ENCODE data around the gene SNPH.
A peak's percentile ranks its signal among the peaks of the same experiment; 100 is the strongest.

The SNPH gene

DNA sequence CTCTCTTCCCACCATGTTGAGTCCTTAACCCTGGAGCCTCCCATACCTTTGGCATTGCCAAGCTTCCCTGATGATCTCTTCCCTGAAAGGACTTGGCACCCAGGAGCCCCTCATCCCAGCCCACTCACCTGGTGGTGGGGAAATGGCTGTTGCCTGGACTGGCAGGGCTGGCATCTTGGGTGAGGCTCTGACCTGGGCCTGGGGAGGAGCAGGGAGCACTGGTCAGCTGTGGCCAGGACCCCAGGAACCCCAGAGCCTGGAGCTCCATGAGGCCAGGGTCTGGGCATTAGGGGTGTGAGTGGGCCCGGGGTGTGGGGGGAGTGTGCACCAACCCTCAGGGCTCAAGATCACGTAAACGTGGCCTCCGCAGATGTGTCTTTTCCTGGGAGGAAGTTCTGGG, 53.4 kb downstream of the SNPH start:
- H3K36me3 ChIP-seq (ENCODE audit: control insufficient read depth, insufficient read depth, low read length), result no peaks in the 10 kb centered on the region
- no peak overlapping the region for H3K4me3 ChIP-seq (ENCODE audit: low read length)
- no peak overlapping the region for H3K9ac ChIP-seq (ENCODE audit: low read length)
- no peak overlapping the region for H3K27ac ChIP-seq (ENCODE audit: low read depth, low read length)
- no peaks in the 10 kb centered on the region for H3K27me3 ChIP-seq (ENCODE audit: control insufficient read depth, insufficient read depth, low read length)
- H3K4me1 ChIP-seq (ENCODE audit: control insufficient read depth, insufficient read depth, low read length), result peaks cover under 1% of the 10 kb centered on the region

DNA sequence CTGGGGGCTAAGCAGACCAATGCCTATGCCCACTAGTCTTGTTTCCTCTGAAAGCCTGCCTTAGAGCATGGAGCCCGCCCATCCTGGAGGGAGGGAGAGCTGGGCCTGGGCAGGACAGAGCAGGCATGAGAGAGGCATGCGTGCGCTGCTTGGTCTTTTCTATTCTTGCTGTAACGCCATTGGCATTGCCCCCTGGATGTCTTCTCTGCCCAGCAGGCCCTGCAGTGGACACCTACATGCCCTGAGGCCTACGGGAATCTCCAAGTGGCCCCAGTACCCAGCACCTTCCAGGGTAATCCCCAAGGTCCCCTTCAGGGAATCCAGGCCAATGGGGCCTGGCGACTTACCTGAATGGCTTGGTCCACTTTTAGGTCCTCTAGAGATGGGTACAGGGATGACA, 53.9 kb downstream of the SNPH start:
- Histone ChIP-seq H3K27ac (ENCODE audit: low read depth, low read length) (no peak overlapping the region), H3K4me1 (ENCODE audit: control insufficient read depth, insufficient read depth, low read length) (peaks cover 3% of the 10 kb centered on the region), H3K36me3 (ENCODE audit: control insufficient read depth, insufficient read depth, low read length) (no peaks in the 10 kb centered on the region), H3K4me3 (ENCODE audit: low read length) (no peak overlapping the region), H3K27me3 (ENCODE audit: control insufficient read depth, insufficient read depth, low read length) (no peaks in the 10 kb centered on the region), H3K9ac (ENCODE audit: low read length) (no peak overlapping the region)

DNA sequence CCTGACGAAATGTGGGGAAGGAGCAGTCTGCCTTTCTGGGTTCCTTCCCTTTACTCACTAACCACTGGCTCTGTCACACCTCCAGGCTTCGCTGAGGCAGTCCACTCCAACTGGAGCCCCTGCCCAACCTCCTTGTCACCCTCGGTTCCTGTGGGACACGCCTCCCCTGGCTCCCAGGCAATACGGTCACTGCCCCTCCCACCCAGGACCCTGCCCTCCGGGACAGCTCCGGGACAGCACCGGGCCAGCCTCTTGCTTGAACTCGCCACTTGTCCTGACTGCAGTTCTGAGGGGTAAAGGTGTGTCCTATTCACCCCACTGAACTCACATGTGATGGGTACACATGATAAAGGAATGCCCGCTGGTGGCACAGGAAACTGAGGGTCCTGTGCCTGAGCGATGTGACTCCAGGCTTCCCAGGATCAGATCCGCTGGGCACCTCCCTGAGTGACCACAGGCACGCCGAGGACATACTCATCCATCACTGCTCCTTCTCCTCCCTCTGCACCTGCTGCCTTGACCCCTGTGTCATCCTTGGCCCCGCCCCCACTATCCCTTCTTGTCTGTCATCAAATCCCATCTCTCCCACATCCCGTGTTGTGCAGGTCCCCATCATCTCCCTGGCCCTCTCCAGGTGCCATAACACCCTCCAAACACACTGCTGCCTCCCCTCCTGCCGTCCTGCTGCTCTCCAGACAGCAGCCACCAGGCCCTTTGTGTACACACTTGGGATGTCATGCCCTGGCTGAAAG, 55.0 kb downstream of the SNPH start:
- no peak overlapping the region for H3K9ac ChIP-seq (ENCODE audit: low read length)
- no peaks in the 10 kb centered on the region for H3K27me3 ChIP-seq (ENCODE audit: control insufficient read depth, insufficient read depth, low read length)
- peaks cover 6% of the 10 kb centered on the region for H3K4me1 ChIP-seq (ENCODE audit: control insufficient read depth, insufficient read depth, low read length)
- no peak overlapping the region for H3K4me3 ChIP-seq (ENCODE audit: low read length)
- H3K27ac ChIP-seq (ENCODE audit: low read depth, low read length), result no peak overlapping the region
- H3K36me3 ChIP-seq (ENCODE audit: control insufficient read depth, insufficient read depth, low read length), result no peaks in the 10 kb centered on the region

DNA sequence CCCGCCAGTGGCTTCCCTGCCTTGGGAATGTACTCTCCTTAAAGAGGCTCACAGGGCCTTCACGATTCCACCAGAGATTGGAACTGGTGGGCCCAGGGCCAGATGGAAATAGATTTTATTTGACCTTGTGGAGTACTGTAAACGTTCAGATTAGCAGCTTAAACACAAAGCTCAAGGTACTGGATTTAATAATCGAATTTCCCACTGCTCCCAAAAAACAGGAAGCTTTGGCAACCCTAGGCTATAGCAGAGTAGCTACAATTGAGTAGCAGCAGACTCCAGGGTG, 55.5 kb downstream of the SNPH start:
- Histone ChIP-seq H3K9ac (ENCODE audit: low read length) (no peak overlapping the region), H3K27me3 (ENCODE audit: control insufficient read depth, insufficient read depth, low read length) (no peaks in the 10 kb centered on the region), H3K36me3 (ENCODE audit: control insufficient read depth, insufficient read depth, low read length) (no peaks in the 10 kb centered on the region), H3K27ac (ENCODE audit: low read depth, low read length) (no peak overlapping the region), H3K4me1 (ENCODE audit: control insufficient read depth, insufficient read depth, low read length) (peaks cover 11% of the 10 kb centered on the region), H3K4me3 (ENCODE audit: low read length) (no peak overlapping the region)

DNA sequence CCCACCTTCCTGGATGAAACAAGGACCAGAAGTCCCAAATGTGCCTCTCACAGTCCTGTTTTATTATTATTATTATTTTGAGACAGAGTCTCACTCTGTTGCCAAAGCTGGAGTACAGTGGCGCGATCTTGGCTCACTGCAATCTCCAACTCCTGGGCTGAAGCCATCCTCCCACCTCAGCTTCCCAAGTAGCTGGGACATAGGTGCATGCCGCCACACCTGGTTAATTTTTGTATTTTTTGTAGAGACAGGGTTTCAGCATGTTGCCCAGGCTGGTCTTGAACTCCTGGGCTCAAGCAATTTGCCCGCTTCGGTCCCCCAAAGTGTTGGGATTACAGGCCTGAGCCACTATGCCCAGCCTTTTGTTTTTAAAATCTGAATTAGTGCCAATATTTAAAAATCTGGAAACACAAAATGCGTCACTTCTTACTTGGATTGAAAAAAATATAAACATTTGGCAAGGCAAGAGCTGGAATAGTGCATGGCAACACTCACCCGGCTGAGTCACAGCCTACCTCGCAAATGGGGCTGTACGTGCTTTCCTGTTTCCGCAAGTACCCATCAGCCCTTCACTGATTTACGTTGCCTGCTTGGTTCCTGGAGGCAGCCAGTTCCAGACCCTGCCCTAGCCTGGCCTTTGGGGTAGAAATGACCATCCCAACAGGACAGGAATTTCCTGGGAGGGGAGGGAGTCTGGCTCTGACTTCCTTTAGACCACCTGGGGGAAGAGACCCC, 56.6 kb downstream of the SNPH start:
- Histone ChIP-seq H3K27me3 (ENCODE audit: control insufficient read depth, insufficient read depth, low read length) (no peaks in the 10 kb centered on the region), H3K4me3 (ENCODE audit: low read length) (no peak overlapping the region), H3K36me3 (ENCODE audit: control insufficient read depth, insufficient read depth, low read length) (no peaks in the 10 kb centered on the region), H3K9ac (ENCODE audit: low read length) (no peak overlapping the region), H3K27ac (ENCODE audit: low read depth, low read length) (no peak overlapping the region), H3K4me1 (ENCODE audit: control insufficient read depth, insufficient read depth, low read length) (peaks cover 15% of the 10 kb centered on the region)

DNA sequence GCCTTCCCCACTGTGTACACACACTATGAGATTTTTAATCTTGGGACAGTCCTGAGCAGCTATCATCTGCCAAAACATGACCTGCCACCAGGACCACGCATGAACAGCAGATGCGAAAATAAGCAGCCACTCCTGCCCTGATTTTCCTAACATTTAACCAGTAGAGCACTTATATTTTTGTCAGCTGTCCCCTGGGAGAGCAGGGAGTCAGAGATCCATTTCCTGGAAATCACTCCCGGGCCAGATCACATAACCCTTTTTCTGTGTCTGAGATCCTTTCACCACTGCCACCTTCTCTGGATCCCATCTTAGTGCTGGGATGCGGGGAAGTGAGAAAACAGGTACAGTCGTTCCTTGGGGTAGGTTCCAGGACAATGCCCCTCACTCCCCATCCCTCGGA, 57.2 kb downstream of the SNPH start:
- Histone ChIP-seq H3K36me3 (ENCODE audit: control insufficient read depth, insufficient read depth, low read length) (no peaks in the 10 kb centered on the region), H3K4me1 (ENCODE audit: control insufficient read depth, insufficient read depth, low read length) (peaks cover 15% of the 10 kb centered on the region), H3K9ac (ENCODE audit: low read length) (no peak overlapping the region), H3K4me3 (ENCODE audit: low read length) (no peak overlapping the region), H3K27me3 (ENCODE audit: control insufficient read depth, insufficient read depth, low read length) (no peaks in the 10 kb centered on the region), H3K27ac (ENCODE audit: low read depth, low read length) (no peak overlapping the region)

DNA sequence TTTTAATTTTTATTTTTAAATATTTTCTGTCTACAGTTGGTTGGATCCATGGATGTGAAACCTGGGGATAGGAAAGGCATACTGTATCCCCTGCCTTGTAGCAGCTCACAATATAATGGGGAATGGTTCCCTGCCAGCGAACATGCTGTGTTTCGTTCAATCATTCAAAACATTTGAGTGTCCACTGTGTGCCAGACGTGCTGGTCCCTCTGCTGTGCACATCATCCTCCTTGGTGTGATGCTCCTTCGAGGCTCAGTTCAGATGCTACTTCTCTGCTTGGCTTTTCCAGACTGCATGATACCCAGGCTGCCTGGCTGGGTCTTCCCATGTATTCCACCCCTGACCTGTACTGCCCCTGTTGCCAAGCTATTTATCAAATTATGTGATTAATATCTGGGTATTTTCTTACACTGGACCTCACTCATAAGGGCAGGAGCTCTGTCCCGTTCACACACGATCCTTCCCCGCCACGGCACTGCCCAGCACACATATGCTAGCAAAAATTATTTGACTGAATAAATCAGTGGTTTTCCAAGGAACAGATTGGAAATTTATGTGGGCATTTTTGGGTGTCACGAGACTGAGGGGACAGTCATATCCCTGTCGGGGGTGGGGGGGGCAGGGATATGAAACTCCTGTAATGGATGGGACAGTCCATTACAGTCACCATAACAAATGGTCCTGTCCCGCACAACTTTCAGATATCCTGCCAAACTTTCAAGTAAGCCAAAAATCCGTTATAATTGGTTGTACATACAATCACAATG, 57.9 kb downstream of the SNPH start:
- H3K27ac ChIP-seq (ENCODE audit: low read depth, low read length), result no peak overlapping the region
- no peak overlapping the region for H3K4me3 ChIP-seq (ENCODE audit: low read length)
- peaks cover 15% of the 10 kb centered on the region for H3K4me1 ChIP-seq (ENCODE audit: control insufficient read depth, insufficient read depth, low read length)
- no peaks in the 10 kb centered on the region for H3K27me3 ChIP-seq (ENCODE audit: control insufficient read depth, insufficient read depth, low read length)
- no peaks in the 10 kb centered on the region for H3K36me3 ChIP-seq (ENCODE audit: control insufficient read depth, insufficient read depth, low read length)
- H3K9ac ChIP-seq (ENCODE audit: low read length), result no peak overlapping the region

DNA sequence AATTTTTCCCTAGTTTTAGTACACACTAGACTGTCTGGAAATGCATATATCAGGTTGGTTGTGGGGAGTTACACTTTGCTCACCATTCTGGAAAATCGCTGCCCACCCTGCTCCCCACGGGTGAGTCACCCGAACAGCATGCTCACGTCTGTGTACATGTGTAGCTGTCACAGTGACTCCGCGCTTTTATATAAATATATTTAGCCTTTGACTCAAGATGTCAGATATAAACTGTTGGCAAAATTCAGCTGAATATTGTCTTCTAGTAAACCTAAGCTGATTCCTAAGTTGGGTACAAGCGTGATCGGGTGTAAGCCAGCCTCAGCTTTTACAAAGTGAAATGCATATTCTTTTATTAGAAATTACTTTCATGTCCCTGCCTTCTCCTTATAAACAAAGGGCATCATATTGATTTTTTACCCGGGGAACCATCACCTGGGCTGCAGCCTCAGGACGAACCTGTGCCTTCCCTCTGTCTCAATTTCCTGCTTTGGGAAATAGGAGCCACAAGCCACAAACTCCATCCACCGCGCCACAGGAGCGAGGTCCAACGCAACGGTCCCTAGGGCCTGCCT, 58.6 kb downstream of the SNPH start:
- no peaks in the 10 kb centered on the region for H3K36me3 ChIP-seq (ENCODE audit: control insufficient read depth, insufficient read depth, low read length)
- no peak overlapping the region for H3K9ac ChIP-seq (ENCODE audit: low read length)
- H3K27ac ChIP-seq (ENCODE audit: low read depth, low read length), result peak overlapping the region; percentile 95
- peak overlapping the region; percentile 92 for H3K4me3 ChIP-seq (ENCODE audit: low read length)
- peaks cover 15% of the 10 kb centered on the region for H3K4me1 ChIP-seq (ENCODE audit: control insufficient read depth, insufficient read depth, low read length)
- no peaks in the 10 kb centered on the region for H3K27me3 ChIP-seq (ENCODE audit: control insufficient read depth, insufficient read depth, low read length)

DNA sequence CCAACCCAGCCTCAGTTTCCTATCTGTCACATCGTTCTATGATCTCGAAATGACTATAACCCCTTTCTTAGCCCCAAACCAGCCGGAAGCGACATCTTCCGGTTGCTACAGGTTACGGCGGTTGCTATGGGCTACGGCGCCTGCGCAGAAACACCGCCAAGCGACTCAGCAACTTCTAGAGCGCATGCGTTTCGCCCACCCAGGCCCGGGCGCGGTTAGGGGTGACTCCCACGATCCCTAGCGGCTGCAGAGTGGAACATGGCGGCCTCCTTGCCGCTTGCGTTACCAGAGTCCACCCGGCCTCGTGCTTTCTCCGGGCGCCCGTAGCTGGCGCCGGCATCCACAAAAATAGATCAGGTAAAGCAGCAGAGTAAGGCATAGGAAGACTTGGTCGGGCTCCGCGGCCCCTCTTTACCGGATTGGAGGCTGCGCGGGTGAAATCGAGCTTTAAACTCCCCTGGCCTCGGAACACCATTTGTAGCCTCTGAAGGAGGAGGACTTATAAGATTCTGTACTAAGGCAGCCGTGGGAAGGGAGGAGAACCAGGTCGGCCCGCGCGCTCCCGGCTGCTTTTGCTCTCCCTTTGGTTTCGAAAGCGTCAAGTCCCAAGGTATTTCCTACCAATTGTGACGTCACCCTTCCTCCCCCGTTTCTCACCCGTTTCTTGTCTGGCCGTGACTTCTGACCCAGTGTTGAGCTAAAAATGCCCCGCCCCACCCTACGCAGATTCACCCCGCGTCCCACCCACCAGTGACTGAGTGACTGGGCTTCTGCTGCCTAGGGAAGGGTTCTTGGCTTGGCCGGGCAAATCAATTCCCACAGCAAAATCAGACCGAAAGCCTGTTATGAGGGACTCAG, 59.3 kb downstream of the SNPH start:
- H3K4me1 ChIP-seq (ENCODE audit: control insufficient read depth, insufficient read depth, low read length), result peaks cover 15% of the 10 kb centered on the region
- H3K9ac ChIP-seq (ENCODE audit: low read length), result peak overlapping the region; percentile 97

DNA sequence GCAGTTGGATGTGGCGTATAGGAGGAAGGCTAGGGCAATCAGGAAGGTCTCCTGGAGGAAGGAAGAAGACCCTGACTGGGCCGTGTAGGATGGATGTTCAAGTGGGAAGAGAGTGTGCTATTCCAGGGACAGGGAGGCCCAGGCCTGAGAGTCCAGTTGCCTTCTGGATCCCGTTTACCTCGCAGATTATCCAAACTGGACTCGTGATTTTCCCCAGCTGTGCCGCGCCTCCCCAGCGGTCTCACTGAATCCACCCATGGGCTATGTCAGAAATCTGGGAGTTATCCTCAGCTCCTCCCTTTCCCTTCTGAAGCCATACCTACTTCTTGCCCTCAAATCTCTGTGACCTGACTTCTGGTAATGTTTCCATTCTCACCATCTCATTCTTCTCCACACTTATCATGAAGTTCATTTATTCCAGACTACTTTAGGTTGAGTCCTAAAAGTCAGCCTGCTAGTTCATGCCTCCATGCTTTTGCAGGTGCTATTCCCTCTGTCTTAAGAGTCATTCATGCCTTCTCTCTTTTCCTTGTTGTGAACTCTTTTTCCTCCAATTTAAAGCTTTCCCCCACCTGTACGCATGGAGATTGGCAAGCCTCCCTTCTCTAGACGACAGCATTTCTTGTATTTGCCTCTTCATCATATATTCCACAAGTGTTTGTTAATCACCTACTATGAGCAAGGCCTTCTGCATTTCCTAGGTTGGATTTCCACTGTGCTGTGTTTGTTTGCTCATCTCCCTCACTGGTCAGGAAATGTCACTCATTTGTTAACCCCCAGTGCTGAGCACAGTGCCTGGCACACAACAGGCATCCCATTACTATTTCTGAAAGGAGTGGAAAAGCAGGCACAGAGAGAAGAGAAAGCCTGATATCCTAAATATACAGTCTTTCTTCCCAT, 60.2 kb downstream of the SNPH start:
- Histone ChIP-seq H3K4me3 (ENCODE audit: low read length) (peak overlapping the region; percentile 92), H3K9ac (ENCODE audit: low read length) (peak overlapping the region; percentile 64), H3K36me3 (ENCODE audit: control insufficient read depth, insufficient read depth, low read length) (no peaks in the 10 kb centered on the region), H3K4me1 (ENCODE audit: control insufficient read depth, insufficient read depth, low read length) (peaks cover 15% of the 10 kb centered on the region), H3K27ac (ENCODE audit: low read depth, low read length) (peak overlapping the region; percentile 95), H3K27me3 (ENCODE audit: control insufficient read depth, insufficient read depth, low read length) (no peaks in the 10 kb centered on the region)

More for the DNA sequence above, 59.3 kb downstream of the SNPH start:
- peak overlapping the region; percentile 92 for H3K4me3 ChIP-seq (ENCODE audit: low read length)
- no peaks in the 10 kb centered on the region for H3K36me3 ChIP-seq (ENCODE audit: control insufficient read depth, insufficient read depth, low read length)
- no peaks in the 10 kb centered on the region for H3K27me3 ChIP-seq (ENCODE audit: control insufficient read depth, insufficient read depth, low read length)
- H3K27ac ChIP-seq (ENCODE audit: low read depth, low read length), result peak overlapping the region; percentile 95

DNA sequence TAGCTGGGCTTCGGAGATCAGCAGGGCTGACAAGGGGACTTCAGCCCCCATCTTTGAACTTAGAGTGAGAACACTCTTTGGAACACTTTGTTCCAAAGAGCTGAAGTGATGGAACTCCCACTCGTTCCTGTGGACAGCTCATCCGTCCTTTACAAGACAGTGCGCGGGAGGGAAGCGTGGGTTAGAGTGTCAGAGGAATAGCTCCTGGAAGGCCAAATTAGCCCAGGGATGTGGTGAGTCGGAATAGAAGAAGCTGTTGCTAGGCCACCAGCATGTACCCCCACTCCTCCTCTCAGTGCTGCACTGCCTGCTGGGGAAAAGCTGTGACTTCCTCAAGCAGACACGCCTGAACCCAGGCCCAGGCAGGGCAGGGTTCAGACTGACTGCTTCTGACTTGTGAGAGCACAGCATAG, 61.2 kb downstream of the SNPH start:
- Histone ChIP-seq H3K4me3 (ENCODE audit: low read length) (no peak overlapping the region), H3K27ac (ENCODE audit: low read depth, low read length) (no peak overlapping the region), H3K4me1 (ENCODE audit: control insufficient read depth, insufficient read depth, low read length) (peaks cover 15% of the 10 kb centered on the region), H3K36me3 (ENCODE audit: control insufficient read depth, insufficient read depth, low read length) (no peaks in the 10 kb centered on the region), H3K27me3 (ENCODE audit: control insufficient read depth, insufficient read depth, low read length) (no peaks in the 10 kb centered on the region), H3K9ac (ENCODE audit: low read length) (no peak overlapping the region)

Data from rectal smooth muscle tissue (tissue), 1 donor.